Cardiac fibroblast (primary cell): ENCODE results near the gene FLOT1.
A peak's percentile ranks its signal among the peaks of the same experiment; 100 is the strongest.

ENCODE experiments used
- DNase-seq, 2 donors: peaks; one replicate each; pipeline versions ENCODE4 v3.0.0 to v3.0.0-alpha.2; 2010; ENCODE audit warnings: low read depth in 2 of 2
- H3K4me3 ChIP-seq, 2 donors: replicated peaks in 1 of 2; 1 replicate in 1 of 2; 2 replicates in 1 of 2; pipeline ENCODE4 v1.5.1; 2011; ENCODE audit warnings: low read depth in 2 of 2, low read length in 2 of 2, mild to moderate bottlenecking in 2 of 2, moderate library complexity in 1 of 2
- CTCF ChIP-seq: IDR thresholded peaks from one replicate; pipeline ENCODE4 v1.5.1; 2011; ENCODE audit warnings: low read depth, mild to moderate bottlenecking, low read length, inconsistent platforms

FLOT1 gene

GRCh38 chr6:30775104-30775503 lies 32.6 kb upstream of the FLOT1 start:
- peak in 1 of 2 donors; percentile 47 for DNase-seq
- no peak for TF ChIP-seq CTCF
- H3K4me3 ChIP-seq = no peak overlapping the region

GRCh38 chr6:30774701-30775100 lies 32.2 kb upstream of the FLOT1 start:
- no peak for TF ChIP-seq CTCF
- DNase-seq = no peak
- H3K4me3 ChIP-seq = no peak overlapping the region

GRCh38 chr6:30770592-30770991 lies 28.1 kb upstream of the FLOT1 start:
- DNase-seq = no peak
- no peak for TF ChIP-seq CTCF
- H3K4me3 ChIP-seq = no peak overlapping the region

GRCh38 chr6:30769853-30770524 lies 27.5 kb upstream of the FLOT1 start:
- no peak for TF ChIP-seq CTCF
- no peak overlapping the region for H3K4me3 ChIP-seq
- DNase-seq = peak in 1 of 2 donors; percentile 58

- DNase-seq = peak; percentile 89 to 97
- peak overlapping the region in 1 of 2 donors; percentile 30 for H3K4me3 ChIP-seq
- TF ChIP-seq CTCF = no peak
These were observed 26.8 kb upstream of the FLOT1 start for GRCh38 chr6:30769088-30769852.

GRCh38 chr6:30768634-30769087 lies 26.2 kb upstream of the FLOT1 start:
- no peak for DNase-seq
- H3K4me3 ChIP-seq = no peak overlapping the region
- TF ChIP-seq CTCF = no peak

GRCh38 chr6:30767944-30768301 lies 25.4 kb upstream of the FLOT1 start:
- no peak for TF ChIP-seq CTCF

More at GRCh38 chr6:30767944-30768301, 25.4 kb upstream of the FLOT1 start:
- no peak overlapping the region for H3K4me3 ChIP-seq
- DNase-seq = no peak
